HG03520 (cell line): ENCODE measurements around the gene TRAF3IP3.

ENCODE experiments used
- ATAC-seq: cut with Tn5 transposase; IDR thresholded peaks from one replicate; pipeline ENCODE4 v1.9.1; 2021; ENCODE audit warnings: mild to moderate bottlenecking, moderate library complexity; ENCODE audit not compliant: unreplicated experiment

TRAF3IP3 gene

GRCh38 chr1:209737118-209737505, 18.7 kb upstream of the TRAF3IP3 start:
- no peak for ATAC-seq

GRCh38 chr1:209738270-209738669, 17.6 kb upstream of the TRAF3IP3 start:
- ATAC-seq = no peak

DNA sequence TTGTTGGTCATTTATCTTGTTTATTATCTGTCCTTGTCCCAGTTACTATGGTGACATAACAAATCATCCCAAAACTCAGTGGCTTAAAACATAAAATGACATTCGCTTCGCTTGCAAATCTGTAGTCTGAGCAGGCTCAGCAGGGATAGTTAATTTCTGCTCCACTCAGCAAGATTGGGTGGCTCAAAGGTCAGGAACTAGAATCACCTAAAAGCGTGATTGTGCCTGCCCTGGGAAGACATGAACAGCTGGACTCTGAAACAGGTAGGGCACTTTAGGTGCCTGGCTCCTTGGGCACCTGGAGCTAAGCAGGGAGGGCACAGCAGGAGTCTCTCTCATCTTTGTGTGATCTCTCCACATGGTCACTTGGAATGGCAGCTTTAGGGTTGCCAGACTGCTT, 14.7 kb upstream of the TRAF3IP3 start:
- ATAC-seq = no peak

- ATAC-seq = no peak
These were observed 14.0 kb upstream of the TRAF3IP3 start for GRCh38 chr1:209741889-209742288.

DNA sequence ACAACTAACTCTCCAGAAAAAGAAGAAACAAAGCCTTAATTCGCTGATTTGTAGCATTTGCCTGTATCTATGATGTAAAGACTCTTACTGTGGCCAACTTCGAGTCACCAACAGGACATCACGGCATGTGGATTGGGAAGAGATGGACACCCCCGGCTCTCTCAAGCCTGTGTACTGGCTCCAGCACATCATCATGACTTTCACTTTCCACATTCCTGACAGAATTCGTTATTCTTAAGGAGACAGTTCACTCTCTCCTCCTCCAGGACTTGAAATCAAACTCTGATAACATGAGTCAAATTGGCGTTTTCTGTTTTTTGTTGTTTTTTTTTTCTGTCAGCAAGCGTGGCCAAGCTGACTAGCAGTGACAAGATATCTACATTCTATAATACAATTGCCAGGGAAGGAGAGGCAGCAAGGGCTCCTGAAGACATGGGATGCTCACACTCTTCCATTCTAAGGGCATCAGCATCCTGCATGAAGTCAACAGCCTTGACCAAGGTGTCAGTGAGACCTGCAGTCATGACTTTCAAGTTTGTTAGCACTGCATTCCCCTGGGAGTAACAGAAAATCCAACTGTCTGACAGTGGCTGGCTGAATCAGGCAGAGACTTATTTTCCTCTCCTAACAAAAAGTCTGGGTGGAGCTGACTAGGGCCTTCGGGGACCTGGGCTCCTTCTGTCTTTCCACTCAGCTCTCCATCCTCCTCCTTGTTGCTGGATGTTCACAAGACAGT, 13.3 kb upstream of the TRAF3IP3 start:
- no peak for ATAC-seq

- ATAC-seq = no peak
These were observed 12.7 kb upstream of the TRAF3IP3 start for GRCh38 chr1:209743145-209743482.

DNA sequence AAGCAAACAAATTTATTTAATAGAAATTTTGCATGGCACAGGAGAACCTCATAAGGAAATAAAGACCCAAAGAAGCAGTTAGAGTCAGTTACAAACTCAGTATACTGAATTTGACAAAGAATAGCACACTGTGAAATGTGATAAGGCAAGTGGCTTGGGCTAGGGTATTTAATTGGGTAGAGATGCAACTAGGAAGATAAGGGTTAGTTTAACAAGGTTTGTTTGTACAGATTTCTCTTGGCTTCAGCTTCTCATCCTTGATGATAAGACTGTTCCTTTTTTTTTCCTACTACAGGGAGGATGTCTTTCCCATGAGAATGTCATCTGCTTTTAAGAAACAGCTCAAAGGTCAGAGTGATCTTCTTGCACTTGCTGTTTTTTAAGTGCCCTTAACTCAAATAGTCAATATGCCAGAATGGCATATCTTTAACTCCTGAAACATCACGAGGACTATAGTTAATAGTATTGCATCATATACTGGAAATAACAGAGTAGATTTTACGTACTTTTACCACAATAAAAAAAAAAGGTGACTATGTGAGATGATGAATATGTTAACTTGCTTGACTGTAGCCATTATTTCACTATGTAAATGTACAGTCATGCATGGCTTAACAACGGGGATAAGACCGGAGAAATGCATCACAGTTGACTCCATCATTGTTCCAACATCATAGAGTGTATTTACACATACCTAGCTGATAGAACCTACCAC, 9.2 kb upstream of the TRAF3IP3 start:
- ATAC-seq = no peak

GRCh38 chr1:209747580-209748262, 8.1 kb upstream of the TRAF3IP3 start:
- peak; percentile 74 for ATAC-seq

GRCh38 chr1:209748620-209749019, 7.2 kb upstream of the TRAF3IP3 start:
- ATAC-seq = no peak

DNA sequence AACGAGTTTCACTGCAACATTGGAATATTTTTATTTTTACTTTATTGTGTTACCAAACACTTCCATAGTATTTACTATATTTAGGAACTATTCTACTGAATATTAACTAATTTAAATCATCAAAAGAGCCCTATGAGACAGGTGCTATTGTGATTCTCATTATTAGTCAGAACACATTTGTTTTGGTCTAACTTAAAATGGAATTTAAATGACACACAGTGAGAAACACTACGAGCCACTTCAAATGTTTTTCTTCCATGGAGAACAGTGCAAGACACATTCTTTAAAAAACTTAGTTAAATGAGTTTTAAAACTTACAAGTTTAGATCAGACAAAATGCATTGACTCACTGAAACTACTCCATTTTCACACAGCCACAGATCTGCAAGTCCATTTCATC, 6.6 kb upstream of the TRAF3IP3 start:
- no peak for ATAC-seq

DNA sequence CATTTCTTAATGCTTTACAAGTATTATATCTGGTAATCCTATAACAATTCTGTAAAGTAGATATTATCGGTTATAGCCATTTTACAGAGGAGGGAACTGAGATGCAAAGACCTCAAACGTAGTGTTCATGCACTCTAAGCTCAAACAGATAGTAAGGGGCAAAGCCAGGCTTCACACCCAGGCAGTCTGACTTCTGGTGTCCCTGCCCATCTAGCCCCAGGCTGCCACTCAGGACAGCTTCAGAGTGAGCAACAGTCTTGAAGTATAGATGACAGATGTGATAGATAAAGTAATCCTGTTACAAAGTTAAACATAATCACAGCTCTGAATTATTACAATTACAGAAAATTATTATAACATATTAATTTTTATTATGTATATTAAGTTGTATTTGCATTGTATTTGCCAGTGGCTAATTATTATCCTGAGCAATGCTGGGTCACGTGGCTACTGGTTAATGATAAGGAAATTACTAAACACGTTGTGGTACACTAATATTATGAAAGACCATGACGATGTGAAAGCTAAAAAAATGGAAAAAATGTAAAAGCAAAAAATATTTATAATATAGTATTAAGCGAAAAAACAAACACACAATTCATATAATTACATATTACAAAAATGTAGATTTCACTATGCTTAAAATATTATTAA, 6.1 kb upstream of the TRAF3IP3 start:
- no peak for ATAC-seq

DNA sequence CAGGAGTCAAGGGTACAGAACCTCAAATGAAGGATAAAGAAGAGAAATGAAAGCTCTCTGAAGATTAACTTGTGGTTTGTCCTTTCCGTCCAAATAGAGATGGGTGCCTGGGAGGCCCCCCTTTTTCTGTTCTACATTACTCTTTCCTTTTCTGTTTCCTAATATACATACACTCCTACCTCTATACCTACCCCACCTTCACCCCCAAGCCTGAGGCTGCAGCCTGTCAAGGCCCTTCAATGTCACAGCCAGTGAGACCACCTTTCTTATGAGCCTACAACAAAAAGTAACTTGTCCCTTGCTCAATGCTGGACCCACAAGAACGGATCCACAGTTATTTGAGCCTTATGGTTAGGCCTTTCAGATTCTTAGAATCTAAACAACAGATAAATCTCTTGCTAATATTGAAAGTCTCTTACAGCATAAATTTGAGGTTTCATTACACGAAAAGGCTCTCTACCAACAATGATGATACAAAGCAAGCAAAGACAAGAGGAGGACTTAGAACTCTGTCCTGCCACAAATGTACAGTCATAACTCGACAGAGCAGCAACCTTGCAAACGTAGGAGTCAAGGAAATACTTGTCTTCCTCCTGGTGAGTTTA, 4.1 kb upstream of the TRAF3IP3 start:
- peak; percentile 41 for ATAC-seq

DNA sequence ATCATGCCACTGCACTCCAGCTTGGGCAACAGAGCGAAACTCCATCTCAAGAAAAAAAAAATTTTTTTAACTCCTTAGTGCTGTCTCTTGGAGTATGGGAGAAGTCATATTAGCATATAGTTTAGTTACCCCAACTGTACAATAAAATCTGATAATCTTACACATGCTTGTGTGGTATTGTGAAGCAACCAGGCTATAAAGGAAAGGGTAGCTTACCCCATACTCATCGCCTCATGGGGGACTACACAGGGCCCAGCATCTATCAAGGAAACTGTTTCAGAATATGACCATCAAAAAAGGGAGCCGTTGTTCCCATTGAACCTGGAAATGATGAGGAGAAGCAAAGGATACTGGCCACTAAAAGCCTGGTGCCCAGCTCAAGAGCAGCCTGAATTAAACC, 3.0 kb upstream of the TRAF3IP3 start:
- no peak for ATAC-seq

DNA sequence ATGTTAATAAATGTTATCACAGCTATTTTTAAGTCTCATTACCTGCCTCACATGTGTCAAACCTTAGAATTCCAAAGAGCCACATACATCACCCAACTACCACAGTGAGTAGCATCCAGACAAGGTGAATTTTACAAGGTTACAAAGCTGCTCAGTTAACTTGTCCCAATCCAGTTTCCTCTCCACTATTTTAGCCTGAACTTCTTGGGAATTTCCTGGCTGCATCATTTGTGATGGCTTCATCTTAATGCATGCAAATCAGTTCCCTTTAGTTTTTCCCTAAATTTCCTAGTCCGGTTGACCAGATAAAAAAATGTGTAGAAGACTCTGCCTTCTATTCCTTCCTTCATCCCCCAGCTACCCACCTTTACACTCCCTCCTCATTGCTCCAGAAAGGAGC, 597 bp upstream of the TRAF3IP3 start:
- no peak for ATAC-seq

- no peak for ATAC-seq
These were observed 977 bp downstream of the TRAF3IP3 start for GRCh38 chr1:209756615-209757445.

GRCh38 chr1:209758400-209758799, 2.5 kb downstream of the TRAF3IP3 start:
- ATAC-seq = no peak

GRCh38 chr1:209759829-209760359, 4.0 kb downstream of the TRAF3IP3 start:
- no peak for ATAC-seq

DNA sequence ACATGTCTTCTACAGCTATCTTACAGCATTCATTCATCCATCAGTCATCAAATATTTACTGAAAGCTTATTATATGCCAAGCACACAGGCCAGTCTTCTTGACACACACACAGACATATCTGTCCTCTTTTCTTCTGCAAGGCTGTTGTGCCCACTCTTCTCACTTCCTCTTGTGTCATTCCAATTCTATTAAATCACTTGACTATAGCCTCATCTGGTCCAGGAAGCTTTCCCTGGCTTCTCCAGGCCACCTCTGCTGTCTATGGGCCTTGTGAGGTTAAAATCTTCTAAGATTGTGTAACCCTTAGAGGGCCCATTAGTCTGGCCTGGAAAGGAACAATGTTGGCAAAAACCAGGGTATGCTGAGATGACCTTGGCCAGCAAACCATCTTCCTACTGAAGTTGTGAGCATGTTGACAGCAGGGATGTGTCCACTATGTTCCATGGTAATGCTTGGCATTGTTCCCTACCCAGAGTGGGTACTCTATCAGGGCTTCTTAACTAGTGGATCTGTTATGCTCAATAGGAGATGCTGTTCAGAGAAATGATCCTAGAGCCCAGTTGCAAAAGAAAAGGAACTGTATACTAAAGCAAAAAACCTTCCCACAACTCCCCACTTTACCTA, 5.3 kb downstream of the TRAF3IP3 start:
- ATAC-seq = no peak

DNA sequence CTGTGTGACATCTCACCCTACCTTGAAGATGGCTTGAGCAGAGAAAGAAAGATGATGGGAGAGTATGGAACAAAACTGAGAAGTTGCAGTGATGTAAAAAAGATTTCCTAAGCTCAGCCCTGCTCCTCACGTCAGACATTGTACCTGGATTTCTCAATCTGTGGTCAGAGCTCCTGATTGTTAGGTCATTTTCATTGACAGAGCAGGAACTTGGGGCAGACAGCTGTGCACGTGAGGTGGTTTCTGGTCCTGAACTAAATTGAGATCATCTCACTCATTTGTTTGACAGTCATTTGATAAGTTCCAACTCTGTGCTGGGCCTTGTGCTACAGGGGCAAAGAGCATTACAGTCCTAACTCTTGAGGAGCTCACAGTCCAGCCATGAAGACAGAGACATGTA, 10.2 kb downstream of the TRAF3IP3 start:
- no peak for ATAC-seq

- no peak for ATAC-seq
These were observed 11.2 kb downstream of the TRAF3IP3 start for GRCh38 chr1:209767096-209767495.
